SK-N-MC (cell line): ENCODE results near the gene DAAM1.

ENCODE experiments used
- EZH2 ChIP-seq: fragments of 200-600 bp; sonication (generic); IDR thresholded peaks from one replicate; pipeline ENCODE4 v1.6.1; 2017; ENCODE audit warnings: antibody characterized with exemption
- FOXP2 ChIP-seq: optimal IDR thresholded peaks from 2 replicates; pipeline ENCODE3; 2011; ENCODE audit warnings: mild to moderate bottlenecking, moderate library complexity; ENCODE audit not compliant: insufficient read depth; ENCODE audit errors: extremely low read length, control extremely low read depth
- POLR2AphosphoS5 ChIP-seq: IDR thresholded peaks from 2 replicates; pipeline ENCODE4 v1.6.1; 2012; ENCODE audit warnings: mild to moderate bottlenecking, low read depth, low read length, borderline replicate concordance

DNA sequence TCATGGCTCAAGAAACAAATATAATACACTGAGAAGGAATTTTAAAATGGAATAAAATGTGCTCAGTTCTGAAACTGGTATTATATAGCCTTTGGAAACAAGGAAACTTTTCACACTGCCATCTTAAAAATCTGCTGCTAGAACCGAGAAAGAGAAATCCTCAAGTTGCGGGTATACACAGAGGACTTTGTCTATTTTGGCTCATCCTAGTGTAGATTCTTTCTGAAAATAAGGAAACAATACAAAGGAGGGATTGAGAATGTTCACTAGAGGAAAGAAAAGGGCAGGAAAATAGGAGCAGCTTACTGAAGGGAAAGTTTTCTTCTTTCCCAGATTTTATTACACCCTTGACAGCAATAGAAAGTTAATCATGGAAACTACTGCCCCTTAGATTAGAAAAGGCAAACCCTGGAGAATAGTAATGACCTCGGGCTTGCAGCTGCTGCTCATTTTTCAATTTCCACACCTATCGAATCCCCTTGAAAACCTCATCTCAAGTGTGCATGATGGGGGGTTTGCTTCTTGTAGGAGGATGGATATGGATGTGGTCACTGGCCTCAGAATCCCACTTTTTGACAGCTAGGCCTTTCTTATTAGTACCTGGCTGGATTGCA lies 104.6 kb downstream of the DAAM1 start:
- TF ChIP-seq EZH2 = no peak
- TF ChIP-seq POLR2AphosphoS5 = no peak
- TF ChIP-seq FOXP2 = no peak
